ENCODE results near the gene CENPX.

DNA sequence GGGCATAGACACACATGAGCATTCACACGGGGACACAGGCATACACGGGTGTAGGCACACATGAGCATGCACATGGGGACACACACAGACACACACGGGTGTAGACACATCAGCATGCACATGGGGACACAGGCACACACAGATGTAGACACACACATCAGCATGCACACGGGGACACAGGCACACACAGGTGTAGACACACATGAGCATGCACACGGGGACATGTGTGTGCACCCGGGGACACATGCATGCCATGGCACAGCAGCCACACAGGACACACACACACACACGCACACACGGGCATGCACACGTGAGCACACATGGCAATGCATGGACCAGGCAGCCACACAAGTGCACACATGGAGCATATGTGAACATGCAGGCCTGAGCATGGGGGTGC is 20.0 kb upstream of the CENPX start:
- TF ChIP-seq, protein P1, sequence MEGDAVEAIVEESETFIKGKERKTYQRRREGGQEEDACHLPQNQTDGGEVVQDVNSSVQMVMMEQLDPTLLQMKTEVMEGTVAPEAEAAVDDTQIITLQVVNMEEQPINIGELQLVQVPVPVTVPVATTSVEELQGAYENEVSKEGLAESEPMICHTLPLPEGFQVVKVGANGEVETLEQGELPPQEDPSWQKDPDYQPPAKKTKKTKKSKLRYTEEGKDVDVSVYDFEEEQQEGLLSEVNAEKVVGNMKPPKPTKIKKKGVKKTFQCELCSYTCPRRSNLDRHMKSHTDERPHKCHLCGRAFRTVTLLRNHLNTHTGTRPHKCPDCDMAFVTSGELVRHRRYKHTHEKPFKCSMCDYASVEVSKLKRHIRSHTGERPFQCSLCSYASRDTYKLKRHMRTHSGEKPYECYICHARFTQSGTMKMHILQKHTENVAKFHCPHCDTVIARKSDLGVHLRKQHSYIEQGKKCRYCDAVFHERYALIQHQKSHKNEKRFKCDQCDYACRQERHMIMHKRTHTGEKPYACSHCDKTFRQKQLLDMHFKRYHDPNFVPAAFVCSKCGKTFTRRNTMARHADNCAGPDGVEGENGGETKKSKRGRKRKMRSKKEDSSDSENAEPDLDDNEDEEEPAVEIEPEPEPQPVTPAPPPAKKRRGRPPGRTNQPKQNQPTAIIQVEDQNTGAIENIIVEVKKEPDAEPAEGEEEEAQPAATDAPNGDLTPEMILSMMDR (optimal IDR thresholded peaks at IDR 0.05 in 1 of 3, IDR thresholded peaks at IDR 0.05 in 1 of 3, conservative IDR thresholded peaks at IDR 0.05 in 1 of 3; ENCODE audit: extremely low read depth in 1 of 3, insufficient read depth in 2 of 3, low read length in 3 of 3), result no peak
- no peak for TF ChIP-seq EZH2 (IDR thresholded peaks at IDR 0.05; ENCODE audit: low read length)
